Activated CD4-positive, alpha-beta T cell treated with anti-CD3 and anti-CD28 coated beads, Interleukin-2, amount 50 U/mL, for 1 hour (primary cell): ENCODE results near the gene MTMR12.
"Not testable (repeated sequence)": the region's sequence is repeated elsewhere in the genome, so short reads cannot be mapped to it uniquely, and the experiment has no call there.

Experiments
- DNase-seq: peaks from one replicate; pipeline ENCODE4 v3.0.0-alpha.2; 2020

Gene MTMR12

DNA sequence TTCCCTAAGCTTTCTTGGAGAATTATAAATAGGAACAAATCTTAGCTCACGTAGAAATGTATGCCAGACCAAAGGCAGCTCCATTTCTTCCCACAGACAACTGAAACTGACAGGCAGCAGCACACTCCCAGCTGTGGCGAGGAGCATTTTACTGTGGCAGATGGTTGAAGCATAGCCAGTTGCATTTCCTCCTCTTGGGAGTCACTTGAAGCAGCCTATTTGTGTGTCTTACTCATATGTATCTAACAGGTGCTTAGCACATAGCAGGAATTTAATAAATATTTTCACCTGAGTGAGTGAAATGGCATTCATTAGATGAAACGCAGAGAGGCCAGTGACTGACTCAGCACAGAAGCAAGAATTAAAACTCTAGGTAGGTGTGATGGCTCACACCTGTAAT, 12.3 kb upstream of the MTMR12 start:
- no peak for DNase-seq

DNA sequence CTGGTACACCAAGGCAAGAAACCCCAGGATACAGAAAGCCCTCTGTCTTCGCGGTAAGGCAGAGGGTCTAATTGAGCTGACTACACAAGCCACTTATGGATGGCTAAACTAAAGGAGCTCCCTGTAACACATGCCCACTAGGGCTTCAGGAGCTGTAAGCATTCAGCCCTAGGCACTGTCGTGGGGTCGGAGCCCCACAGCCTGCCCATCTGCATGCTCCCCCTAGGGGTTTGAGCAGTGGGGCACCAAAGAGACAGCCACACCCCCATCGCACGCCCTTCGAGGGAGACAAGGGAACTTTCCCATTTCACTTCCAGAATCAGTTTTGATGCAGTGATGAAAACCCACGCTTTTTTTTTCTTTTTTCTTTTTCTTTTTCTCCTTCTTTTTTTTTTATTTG, 11.0 kb upstream of the MTMR12 start:
- DNase-seq, result no peak

DNA sequence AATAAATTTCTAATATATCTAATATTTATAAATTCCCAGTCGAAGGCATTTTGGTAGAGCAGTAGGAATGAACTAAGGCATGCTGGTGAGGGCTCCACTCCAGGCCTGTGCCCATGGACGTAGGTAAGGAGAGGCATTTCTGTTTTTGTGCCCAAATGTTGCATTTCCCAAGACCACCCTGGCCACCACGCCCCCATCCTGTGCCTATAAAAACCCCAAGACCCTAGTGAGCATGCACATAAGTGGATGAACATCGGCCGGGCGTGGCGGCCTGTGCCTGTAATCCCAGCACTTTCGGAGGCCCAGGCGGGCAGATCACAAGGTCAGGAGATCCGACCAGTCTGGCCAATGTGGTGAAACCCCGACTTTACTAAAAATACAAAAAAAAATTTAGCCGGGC, 10.1 kb upstream of the MTMR12 start:
- no peak for DNase-seq

DNA sequence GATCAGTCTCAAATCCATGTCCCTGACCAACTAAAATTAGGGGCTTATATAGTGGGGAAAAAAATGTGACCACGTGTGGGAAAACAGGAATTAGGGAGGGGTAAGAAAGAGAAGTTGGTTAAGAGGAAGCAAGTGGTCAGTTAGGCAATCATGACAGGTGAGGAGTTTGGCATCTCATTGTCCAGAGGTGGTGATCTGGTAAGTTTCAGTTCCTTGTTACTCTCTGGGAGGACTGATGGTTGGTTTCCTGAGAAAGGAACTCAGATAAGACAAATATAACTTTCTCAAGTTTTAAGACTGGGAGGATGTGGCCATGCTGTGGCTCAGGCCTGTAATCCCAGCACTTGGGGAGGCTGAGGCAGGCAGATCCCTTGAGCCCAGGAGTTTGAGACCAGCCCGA, 9.0 kb upstream of the MTMR12 start:
- DNase-seq, result not testable (repeated sequence)

DNA sequence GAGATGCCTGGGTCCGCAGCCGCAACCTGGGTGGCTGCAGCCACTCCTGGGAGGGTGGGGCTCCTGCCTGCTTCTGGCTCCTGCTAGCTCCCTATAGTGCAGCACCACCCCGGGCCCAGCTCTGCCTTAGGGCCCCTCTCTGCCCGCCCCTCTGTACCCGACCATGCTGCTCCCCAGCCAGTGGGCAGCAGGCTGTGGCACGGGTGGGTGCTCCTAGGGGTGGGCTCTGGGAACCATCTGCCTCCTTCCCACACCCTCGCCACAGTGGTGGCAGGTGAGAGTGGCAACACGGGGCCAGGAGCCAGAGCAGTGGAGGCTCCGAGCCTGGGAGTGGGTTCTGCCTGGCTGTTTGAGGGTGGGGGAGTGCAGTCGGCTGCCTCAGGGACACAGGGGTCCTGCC, 7.8 kb upstream of the MTMR12 start:
- DNase-seq, result no peak

DNA sequence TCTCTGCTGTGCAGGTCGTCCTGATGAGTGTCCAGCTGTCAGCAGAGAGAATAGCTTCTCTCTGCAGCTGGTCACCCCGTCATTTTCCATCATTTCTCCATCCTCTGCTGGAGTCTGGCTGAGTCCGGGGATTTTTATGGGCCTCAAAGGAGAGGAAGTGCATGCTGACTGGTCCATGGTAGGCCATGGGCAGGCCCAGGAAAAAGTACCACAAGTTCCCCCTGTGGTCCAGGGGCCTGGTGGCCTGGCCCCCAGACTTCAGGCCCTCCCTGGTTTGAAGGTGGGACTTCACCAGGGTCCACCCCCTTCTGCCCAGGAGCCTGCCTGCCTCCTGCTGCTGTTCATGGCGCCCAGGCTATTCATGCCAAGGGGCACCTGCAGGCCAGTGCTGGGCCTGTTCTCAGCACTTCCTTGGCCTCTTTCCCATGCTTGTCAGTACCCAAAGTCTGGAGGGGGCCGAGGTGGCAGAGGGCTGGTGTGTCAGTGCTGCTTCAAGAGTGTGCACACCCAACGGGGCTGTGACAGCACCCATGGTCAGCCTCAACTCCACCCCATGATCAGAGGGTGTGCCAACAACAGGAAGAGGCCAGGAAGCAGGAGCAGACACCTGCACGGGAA, 7.3 kb upstream of the MTMR12 start:
- DNase-seq, result no peak

DNA sequence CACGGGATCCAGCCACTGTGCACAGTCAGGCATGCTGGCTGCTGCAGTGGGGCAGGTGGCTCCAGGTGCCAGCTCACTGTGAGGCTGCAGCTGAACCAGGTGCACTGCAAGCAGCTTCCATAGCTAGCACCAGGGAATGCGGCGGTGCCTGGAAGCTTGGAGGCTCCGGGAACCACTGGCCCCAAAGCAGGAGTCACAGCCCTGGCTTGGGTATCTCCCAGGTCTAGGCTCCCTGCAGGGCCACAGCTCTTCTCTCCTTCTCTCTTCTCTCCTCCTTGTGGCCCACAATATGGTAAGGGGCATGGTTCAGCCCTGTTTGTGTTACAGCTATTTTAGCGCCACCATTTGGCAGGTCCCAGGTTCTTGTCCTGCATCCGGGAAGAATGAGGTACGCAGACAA, 6.7 kb upstream of the MTMR12 start:
- no peak for DNase-seq

DNA sequence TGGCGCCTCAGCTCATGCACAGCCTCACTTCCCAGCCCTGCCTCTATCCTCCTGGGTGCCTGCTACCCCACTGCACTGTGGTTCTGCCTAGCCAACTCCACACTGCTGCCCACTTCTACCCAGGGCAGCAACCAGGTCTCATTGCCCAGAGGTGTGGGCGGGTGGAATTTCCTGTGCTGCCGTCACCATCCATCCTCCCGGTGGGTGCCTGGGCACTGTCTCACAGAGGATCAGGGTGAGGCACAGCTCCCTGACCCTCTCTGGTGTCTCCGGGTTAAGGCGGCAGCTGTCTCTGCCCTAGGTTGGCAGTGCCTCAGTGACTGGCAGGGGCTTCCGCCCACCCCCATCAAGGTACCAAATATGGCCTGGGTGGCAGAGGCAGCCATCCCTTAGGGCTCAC, 4.3 kb upstream of the MTMR12 start:
- no peak for DNase-seq

DNA sequence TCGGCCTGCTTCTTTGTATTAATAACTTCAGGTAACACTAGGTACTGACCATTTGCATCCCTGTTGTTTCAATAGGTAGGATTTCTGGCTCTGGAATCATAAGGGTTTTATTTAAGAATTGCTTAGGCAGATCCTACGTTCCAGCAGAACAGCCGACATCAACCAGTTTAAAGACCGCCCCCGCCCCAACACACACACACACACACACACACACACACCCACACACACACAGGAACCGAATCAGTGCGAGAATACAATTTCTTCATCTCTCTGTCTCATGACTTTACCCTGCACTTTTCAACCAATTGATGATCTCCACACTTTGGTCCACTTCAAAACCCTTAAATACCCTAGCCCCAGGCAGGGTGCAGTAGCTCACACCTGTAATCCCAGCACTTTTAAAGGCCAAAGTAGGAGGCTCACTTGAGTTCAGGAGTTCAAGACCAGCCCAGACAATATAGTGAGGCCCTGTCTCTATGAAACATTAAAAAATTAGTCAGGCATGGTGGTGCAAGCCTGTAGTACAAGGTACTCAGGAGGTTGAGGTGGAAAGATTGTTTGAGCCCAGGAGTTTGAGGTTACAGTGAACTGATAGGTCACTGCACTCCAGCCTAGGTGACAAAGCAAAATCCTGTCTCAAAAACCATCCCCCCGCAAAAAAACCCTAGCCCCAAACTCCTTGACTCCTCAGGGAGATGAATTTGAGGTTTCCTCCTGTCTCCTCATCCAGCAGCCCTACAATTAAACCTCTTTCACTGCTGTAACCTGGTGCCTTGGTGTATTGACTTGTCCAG, 2.7 kb upstream of the MTMR12 start:
- DNase-seq, result no peak

DNA sequence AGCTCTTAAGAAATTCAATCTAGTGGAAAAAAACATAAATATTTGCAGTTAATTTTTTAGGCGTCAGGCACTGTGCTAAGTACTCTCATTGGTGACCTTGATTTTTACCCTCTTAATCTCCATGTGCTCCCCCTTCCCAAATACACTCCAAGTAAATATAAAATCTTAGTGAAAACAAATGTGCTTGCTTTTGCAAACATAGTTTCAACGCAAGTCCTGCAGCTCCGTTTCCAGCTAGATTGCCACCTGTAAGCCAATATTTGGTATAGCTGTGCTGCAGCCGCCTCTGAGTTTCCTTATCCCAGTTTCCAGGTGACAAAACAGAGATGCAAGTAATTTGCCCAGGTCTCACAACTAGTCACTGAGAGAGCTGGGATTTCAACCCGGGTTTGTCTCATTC, 1.9 kb upstream of the MTMR12 start:
- no peak for DNase-seq

DNA sequence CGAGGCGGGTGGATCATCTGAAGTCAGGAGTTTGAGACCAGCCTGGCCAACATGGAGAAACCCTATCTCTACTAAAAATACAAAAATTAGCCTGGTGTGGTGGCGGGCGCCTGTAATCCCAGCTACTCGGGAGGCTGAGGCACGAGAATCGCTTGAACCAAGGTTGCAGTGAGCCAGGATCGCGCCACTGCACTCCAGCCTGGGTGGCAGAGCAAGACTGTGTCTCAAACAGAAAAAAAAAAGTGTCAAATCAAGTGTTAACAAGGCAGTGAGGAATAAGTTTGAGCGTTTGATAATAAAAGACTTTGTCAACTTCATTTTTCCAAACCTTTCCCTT, 1.4 kb upstream of the MTMR12 start:
- DNase-seq, result not testable (repeated sequence)

DNA sequence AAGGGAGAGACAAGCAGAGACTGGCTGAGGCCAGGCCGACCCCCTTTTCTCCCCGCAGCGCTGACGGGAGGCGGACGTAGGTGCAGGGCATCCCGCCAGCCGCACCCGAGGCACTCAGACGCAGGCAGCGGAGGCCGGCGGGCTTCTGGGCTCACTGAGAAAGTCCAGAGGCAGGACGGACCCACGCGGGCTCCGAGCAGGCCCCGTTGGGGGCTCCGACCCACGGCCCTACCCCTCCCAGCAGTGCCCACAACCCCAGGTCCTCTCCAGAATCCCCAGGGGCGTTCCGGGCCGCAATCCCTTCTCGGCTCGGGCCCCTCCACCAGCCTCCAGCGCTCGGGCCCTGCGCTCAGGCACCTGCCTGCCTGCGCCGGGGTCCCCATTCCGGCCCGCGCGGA, 543 bp downstream of the MTMR12 start:
- peak; percentile 35 for DNase-seq

DNA sequence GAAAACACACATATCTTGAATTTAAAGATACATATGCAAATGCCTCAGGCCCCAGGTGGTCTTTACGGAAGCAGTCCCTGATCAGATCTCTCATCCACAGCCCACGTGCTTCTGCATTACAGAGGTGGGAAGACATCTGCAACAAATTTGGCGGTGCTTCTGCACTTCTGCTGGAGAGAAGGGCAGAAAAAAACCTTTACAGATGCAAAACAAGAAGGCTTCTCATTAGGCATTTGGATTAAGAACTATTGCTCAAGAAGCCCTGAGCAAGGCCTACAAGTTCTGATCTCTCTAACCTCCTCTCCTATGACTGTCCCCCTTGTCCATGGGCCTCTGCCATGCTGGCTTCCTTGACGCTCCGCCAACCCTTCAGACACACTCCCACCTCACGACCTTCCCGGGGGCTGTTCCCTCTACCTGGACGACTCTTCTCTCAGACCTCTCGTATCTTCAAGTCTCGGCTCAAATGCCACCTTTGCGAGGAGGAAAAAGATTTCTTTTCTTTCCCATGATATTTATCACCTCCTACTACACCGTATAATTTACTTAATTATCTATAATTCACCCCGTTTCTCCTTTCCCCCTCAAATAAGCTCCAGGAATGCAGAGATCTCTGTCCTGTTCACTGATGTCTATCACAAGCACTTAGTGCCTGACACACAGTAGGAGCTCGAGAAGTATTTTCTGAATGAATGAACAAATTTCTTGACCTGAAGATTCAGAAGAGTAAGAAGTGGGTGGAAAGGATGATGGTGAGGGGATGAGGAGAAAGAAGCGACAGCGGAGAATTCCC, 1.1 kb downstream of the MTMR12 start:
- DNase-seq, result no peak

DNA sequence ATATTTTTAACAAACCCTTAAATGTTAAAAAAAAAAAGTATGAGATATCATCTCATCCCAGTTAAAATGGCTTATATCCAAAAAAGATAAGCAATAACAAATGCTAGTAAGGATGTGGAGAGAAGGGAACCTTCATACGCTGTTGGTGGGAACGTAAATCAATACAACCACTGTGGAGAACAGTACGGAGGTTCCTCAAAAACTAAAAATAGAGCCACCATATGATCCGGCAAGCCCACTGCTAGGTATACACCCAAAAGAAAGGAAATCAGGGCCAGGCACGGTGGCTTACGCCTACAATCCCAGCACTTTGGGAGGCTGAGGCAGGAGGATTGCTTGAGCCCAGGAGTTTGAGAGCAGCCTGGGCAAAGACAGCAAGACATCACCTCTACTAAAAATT, 3.0 kb downstream of the MTMR12 start:
- no peak for DNase-seq

DNA sequence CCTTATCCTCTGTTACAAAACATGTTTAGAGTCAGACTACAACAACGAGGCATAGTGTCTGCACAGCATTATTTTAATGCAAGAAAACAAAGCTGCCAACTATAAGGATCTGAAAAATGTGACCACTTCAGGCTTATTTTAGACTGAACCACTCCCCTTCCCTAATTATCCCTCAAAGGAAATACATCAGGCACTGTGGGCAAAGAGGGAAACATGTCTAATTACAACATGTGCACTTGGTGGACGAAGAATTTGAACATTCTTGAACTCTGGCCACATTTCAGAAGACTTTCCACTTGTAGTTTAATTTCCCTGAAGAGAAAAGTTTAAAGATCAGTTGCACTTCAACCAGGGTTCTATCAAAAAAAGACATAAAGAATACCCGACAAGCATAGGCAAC, 3.8 kb downstream of the MTMR12 start:
- no peak for DNase-seq

DNA sequence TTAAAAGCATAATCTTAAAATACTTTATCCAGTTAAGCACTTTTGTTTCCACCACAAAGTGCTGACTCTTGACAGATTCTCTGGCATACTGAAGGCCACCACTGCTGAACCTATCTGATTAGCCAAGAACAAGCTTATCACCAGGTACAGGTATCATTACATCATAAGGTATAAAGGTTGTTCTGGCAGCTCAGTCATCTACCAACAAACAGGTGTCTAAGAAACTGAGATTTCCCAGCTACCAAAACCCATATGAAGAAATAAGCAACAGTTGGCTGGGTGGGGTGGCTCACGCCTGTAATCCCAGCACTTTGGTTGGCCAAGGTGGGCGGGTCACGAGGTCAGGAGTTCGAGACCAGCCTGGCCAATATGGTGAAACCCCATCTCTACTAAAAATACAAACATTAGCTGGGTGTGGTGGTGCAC, 5.0 kb downstream of the MTMR12 start:
- no peak for DNase-seq

DNA sequence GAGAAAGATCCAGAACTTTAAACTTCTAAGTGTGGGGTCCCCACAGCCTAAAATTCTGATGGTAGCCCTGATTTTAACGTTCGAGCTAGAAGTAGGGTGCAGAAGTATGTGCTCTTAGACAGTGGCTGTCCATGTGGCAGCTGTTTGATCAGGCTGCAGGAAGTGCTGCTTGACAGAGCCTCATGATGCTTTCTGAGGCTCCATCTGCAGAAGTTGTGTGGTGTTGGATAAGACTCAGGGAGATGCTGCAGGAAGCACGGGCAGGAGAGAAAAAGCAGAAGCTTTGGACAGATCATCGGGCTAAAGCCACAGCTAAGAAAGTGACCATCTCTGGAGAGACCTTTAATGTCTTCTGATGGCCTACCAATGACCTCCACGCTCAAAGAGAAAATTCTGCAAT, 8.1 kb downstream of the MTMR12 start:
- no peak for DNase-seq

DNA sequence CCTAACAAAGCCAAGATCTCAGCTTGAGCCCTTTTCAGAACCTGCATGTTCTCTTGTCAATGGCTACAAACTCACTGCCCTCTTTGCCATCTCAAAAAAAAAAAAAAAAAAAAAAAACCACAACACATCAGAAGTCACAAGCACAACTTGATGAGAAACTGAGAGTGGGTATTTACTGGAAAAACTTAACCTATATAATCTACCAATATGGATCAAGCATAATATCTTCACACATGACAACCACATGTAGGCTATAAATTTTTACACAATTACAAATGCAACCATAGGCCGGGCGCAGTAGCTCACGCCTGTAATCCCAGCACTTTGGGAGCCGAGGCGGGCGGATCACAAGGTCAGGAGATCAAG, 9.0 kb downstream of the MTMR12 start:
- DNase-seq, result no peak

DNA sequence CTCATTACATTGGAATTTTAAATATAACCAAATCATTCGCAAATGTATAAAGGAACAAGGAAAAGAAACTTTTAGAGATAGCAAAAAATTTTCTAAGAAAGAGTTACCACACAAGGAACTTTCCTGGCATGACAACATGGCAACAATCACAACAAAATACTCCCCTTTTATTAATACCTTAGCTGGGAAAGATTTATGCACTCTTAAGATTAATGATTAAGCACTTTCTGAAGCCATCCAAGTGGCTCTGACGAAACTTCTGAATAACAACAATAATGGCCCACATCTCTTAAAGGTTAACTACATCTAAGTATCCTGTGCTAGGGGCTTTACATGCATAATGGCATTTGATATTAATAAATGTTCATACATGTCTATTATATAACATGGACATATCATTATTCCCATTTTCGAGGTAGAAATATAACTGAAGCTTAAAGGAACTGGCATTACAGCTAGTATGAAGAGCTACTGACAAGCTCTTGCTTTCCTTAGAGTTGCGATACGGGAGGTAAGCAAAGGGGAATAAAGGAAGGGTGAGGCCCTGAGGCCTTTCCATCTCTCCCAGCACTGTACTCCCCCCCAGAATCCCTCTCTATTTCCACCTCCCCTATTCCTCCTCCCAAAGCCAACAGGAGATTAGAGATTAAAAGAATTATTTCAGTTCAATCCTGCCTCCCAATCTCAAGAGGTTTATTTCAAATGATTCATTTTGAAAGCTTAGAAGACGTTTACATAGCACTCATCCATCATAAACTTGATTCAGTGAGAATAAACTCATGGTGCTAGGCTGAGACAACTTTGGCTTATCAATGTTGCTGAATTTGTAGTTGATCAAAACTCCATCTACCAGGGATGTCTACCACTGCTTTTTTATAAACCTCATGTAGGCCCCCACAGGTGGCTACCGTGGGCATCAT, 9.6 kb downstream of the MTMR12 start:
- no peak for DNase-seq

DNA sequence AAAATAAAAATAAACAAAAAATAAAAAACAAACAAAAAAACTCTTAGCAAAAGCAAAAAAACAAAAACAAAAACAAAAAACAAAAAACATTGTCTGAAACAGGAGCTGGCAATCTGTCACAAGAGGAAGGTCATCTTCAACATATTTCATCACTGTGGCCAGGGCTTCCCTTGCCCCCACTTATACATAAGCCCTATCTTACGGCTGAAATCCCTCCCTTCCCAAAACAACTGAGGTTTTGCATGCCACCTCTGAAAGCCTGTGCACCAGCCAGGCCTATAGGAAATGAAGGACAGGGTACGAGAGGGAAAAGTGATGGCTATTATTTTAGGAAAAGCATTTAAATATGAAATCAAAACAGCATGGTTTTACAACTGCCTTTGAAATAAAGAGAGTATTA, 10.8 kb downstream of the MTMR12 start:
- no peak for DNase-seq

DNA sequence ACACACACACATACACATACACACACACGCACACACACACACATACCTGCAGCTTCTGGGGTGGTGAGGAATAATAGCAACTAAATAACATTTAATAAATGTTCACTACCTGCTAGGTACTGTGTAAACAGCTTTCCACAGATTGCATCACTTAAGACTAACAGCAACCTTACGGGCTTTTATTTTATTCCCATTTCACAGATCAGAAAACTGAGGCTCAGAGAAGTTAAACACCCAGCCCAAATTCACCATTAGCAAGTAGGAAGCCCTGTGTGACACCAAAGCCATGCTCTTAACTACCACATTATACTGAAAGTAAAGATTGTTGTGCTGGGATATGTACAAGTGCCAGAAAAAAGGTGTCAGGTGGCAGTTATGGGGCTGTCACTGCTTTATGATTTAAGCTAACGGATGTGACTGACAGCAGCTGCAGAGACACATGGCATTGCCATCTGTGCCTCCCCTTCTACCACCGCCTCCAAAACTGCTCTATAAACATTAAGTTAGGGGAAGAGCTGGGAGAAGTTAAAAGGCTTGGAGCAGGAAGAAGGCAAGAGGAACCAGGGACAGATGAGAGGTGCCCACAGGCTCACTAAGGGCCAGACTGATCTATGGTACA, 13.6 kb downstream of the MTMR12 start:
- DNase-seq, result no peak

DNA sequence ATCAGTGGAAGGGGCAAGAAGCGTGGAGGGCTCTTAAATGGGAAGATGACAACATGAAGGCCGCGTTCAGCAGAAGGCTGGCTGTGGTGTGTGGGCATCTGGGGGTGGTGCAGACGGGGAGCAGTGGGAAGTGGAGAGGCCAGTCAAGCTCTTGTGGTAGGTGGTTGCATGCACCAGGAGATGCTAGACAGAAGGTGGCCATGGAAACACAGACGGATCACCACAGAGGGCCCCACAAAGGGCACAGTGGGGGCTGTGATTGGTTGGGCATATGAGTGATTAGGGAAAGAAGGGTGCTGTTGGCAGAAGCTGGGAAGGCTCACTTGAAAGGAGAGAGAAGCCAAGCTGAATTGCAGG, 14.7 kb downstream of the MTMR12 start:
- DNase-seq, result no peak
